Glomerular endothelial cell (primary cell): ENCODE results near the gene FAM174B. TPM values are rescaled to one million over a fixed set of nuclear protein-coding genes. Genes with fewer than 3 reads are reported as not detected.

ENCODE experiments used
- DNase-seq: peaks from one replicate; pipeline ENCODE4 v3.0.0-alpha.2; 2011; ENCODE audit warnings: low read depth, low spot score; ENCODE audit errors: extremely low read depth
- total RNA-seq: library from RNA; depleted of rRNA; stranded (reverse); fragments of >200 nt; gene quantifications from 2 replicates; pipeline ENCODE4 v1.2.3, GENCODE V29; 2015

Gene FAM174B
- total RNA-seq, 1 donor from 2014 or later = 51.1 TPM

DNA sequence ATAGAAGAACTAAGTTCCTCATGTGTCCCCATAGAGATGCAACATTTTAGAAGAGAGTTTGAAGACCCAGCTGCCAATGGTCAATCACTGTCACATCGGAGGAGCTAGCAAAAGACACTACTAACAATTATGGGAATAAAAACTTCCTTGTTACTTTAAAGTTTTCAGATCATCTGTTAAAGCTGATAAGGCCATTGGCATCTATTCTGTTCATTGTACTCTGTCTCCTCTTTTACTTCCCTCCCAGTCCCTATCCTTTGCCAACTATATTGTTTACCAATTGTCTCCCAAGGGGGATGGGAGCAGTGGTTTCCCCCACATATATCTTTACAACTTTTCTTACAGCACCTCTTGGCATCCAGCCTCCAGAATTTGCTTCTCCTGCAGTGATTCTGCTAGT lies 81.0 kb downstream of the FAM174B start:
- DNase-seq = no peak

DNA sequence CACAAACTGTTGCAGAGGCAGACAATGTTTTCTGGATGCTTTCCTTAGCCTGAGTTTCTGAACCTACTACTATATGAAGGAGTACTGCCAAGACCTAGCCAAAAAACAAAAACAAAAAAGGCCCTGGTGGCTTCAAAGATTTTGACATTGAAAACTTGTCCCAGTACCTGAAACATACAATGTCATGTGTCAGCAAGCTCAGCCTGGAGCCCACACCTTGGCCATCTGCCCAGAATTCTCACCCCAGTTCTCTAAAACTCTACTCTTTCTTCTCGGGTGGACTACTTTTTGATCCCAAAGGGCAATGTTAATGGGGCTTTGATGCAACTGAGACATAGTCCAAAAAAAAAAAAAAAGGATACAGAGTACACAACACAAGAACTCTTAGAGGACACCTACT lies 81.4 kb downstream of the FAM174B start:
- DNase-seq = no peak

DNA sequence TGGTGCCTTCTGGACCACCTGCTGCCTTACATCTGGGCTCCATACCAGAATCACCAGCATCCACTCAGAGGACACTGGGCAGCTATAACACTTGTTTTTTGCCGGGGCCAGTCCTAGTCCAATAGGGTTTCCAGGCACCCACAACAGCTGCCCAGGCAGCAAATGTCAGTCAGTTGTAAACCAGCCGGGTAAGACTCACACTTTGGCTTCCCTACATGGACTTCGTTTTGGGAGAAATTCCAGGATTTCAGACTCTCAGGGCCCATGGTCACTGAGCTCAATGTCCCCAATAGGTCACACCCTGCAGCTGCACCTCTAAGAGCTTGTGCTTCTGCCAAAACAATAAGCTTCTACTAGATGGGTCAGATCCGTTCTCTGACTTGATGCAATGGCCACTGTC lies 83.8 kb downstream of the FAM174B start:
- DNase-seq = no peak

DNA sequence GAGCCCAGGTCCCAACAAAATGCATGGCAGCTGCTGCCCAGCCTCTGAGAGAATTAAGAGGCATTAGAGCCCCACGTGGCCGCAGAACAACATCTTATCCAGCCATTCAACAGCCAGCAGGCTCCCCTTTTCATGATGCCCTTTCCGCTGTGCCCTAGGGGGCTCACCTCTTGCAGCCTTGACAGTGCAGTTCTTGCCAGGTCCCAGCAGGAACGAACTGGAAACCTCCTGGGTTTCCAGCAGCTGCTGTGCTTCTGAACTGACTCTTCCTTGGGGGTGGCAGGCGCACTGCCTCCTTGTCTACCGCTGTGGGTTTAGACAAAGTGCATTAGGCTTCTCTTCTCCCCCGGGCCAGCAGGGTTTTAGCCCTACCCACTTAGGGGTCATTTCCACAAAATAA lies 85.2 kb downstream of the FAM174B start:
- DNase-seq = no peak

DNA sequence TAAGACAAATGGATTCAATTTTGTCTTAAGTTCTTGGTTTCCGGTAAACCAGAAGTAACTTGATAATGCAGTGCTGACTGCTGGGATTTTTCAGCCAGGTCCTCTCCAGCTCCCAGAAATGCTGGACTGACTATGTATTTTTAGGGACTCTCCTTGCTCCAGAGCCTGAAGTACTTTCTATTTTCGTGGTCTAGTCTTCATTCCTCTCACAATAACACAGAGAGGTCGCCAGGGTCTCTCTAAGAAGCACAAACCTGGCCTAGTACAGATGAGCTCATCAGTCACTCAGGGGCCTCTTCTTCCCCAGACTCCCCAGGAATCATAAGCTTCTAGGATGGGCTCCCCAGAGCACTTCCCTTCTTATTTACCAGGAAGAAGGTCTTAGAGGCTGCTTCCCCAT lies 85.8 kb downstream of the FAM174B start:
- DNase-seq = no peak

Other genes with a start within 250 kb of the FAM174B start
- gene CHD2, start 244.5 kb upstream of the FAM174B start, total RNA-seq = 47.1 and 63.4 TPM in 2 replicates